Type B pancreatic cell (in vitro differentiated cells): ENCODE measurements around the gene DOCK1. TPM values are rescaled to one million over a fixed set of nuclear protein-coding genes. Genes with fewer than 3 reads are reported as not detected.

ENCODE experiments used
- DNase-seq: peaks from one replicate; pipeline ENCODE4 v3.0.0; 2021; ENCODE audit warnings: mixed read lengths; ENCODE audit not compliant: unreplicated experiment; ENCODE audit errors: extremely low spot score
- H3K27ac Mint-ChIP-seq: 2 replicates; pipeline ENCODE4 v1.8.0; 2021; ENCODE audit warnings: mild to moderate bottlenecking, mixed read lengths
- H3K27me3 Mint-ChIP-seq: 2 replicates; pipeline ENCODE4 v1.8.0; 2021; ENCODE audit warnings: mixed read lengths
- H3K36me3 Mint-ChIP-seq: 2 replicates; pipeline ENCODE4 v1.8.0; 2021; ENCODE audit warnings: mixed read lengths
- H3K4me1 Mint-ChIP-seq: one replicate; pipeline ENCODE4 v1.8.0; 2021; ENCODE audit warnings: mixed read lengths; ENCODE audit not compliant: unreplicated experiment
- H3K4me3 Mint-ChIP-seq: 2 replicates; pipeline ENCODE4 v1.8.0; 2021; ENCODE audit warnings: mild to moderate bottlenecking, mixed read lengths
- H3K9me3 Mint-ChIP-seq: 2 replicates; pipeline ENCODE4 v1.8.0; 2021; ENCODE audit warnings: mixed read lengths
- CTCF ChIP-seq: fragments of 200-600 bp; sonication (generic); conservative IDR thresholded peaks from 2 replicates; pipeline ENCODE4 v1.5.0; 2021; ENCODE audit warnings: antibody characterized with exemption, mild to moderate bottlenecking
- total RNA-seq: library from RNA; stranded (reverse); gene quantifications from 2 replicates; pipeline ENCODE4 v1.2.1, GENCODE V29; 2021; ENCODE audit warnings: low replicate concordance

The DOCK1 gene
- total RNA-seq, 1 donor from 2014 or later: 67.4 TPM

- no peaks in the 10 kb centered on the region for H3K9me3 Mint-ChIP-seq
- H3K4me1 Mint-ChIP-seq: peaks cover 18% of the 10 kb centered on the region
- H3K27me3 Mint-ChIP-seq: no peaks in the 10 kb centered on the region
- peak overlapping the region; percentile 21 for H3K27ac Mint-ChIP-seq
- no peak overlapping the region for H3K4me3 Mint-ChIP-seq
- no peak for DNase-seq
- TF ChIP-seq CTCF: no peak
- peaks cover 24% of the 10 kb centered on the region for H3K36me3 Mint-ChIP-seq
Measured at GRCh38 chr10:127423218-127423915, 518.1 kb downstream of the DOCK1 start.

- no peak for DNase-seq
- H3K27ac Mint-ChIP-seq: no peak overlapping the region
- peaks cover 19% of the 10 kb centered on the region for H3K36me3 Mint-ChIP-seq
- H3K9me3 Mint-ChIP-seq: no peaks in the 10 kb centered on the region
- H3K27me3 Mint-ChIP-seq: no peaks in the 10 kb centered on the region
- peaks cover 18% of the 10 kb centered on the region for H3K4me1 Mint-ChIP-seq
- H3K4me3 Mint-ChIP-seq: no peak overlapping the region
- no peak for TF ChIP-seq CTCF
Measured at GRCh38 chr10:127424594-127425264, 519.5 kb downstream of the DOCK1 start.

- Mint-ChIP-seq H3K27me3 (no peaks in the 10 kb centered on the region), H3K9me3 (no peaks in the 10 kb centered on the region), H3K4me1 (peaks cover 18% of the 10 kb centered on the region), H3K4me3 (no peak overlapping the region), H3K27ac (no peak overlapping the region), H3K36me3 (peaks cover 15% of the 10 kb centered on the region)
- no peak for TF ChIP-seq CTCF
- DNase-seq: no peak
Measured at GRCh38 chr10:127426746-127427145, 521.5 kb downstream of the DOCK1 start.

- TF ChIP-seq CTCF: no peak
- H3K27ac Mint-ChIP-seq: no peak overlapping the region
Measured at GRCh38 chr10:127427926-127428325, 522.7 kb downstream of the DOCK1 start.

GRCh38 chr10:127428385-127428980 is 523.3 kb downstream of the DOCK1 start:
- Mint-ChIP-seq H3K36me3 (peaks cover 29% of the 10 kb centered on the region), H3K27ac (no peak overlapping the region), H3K4me1 (peaks cover 12% of the 10 kb centered on the region), H3K4me3 (no peak overlapping the region), H3K9me3 (no peaks in the 10 kb centered on the region), H3K27me3 (no peaks in the 10 kb centered on the region)
- TF ChIP-seq CTCF: no peak
- DNase-seq: no peak

More at GRCh38 chr10:127427926-127428325, 522.7 kb downstream of the DOCK1 start:
- H3K9me3 Mint-ChIP-seq: no peaks in the 10 kb centered on the region
- DNase-seq: no peak
- peaks cover 18% of the 10 kb centered on the region for H3K4me1 Mint-ChIP-seq
- no peak overlapping the region for H3K4me3 Mint-ChIP-seq
- no peaks in the 10 kb centered on the region for H3K27me3 Mint-ChIP-seq
- H3K36me3 Mint-ChIP-seq: peaks cover 24% of the 10 kb centered on the region
